Measurements from ENCODE around the gene PLCB3. TPM values are rescaled to one million over a fixed set of nuclear protein-coding genes. Genes with fewer than 3 reads are reported as not detected.

PLCB3 gene
- total RNA-seq, 4 donors from 2014 or later = 30.5 to 38.4 (median 37.4) TPM

GRCh38 chr11:64208796-64209562 lies 42.4 kb upstream of the PLCB3 start:
- no peak for DNase-seq (ENCODE audit: low spot score in 2 of 2)
- intact Hi-C loops (cut with DNase I; ENCODE audit: low total_unique reads) = loop anchor here (5.0 kb wide), 2 partner anchors 93 to 728 kb away; partner anchors contain the start of genes CATSPERZ and GPHA2
- 85 to 87% methylated on average over 17 to 18 of the region's 18 CpGs for WGBS, 2 donors
- H3K4me3 ChIP-seq (ENCODE audit: low read depth, poor library complexity, severe bottlenecking) = no peak overlapping the region
- TF ChIP-seq POLR2A (IDR thresholded peaks at IDR 0.05) = no peak
- no peak for TF ChIP-seq CTCF (IDR thresholded peaks at IDR 0.05)

- no peak for DNase-seq (ENCODE audit: low spot score in 2 of 2)
- 85 to 86% methylated on average over 8 of the region's 8 CpGs for WGBS, 2 donors
- intact Hi-C loops (cut with DNase I; ENCODE audit: low total_unique reads) = loop anchor here (5.0 kb wide), 2 partner anchors 93 to 728 kb away; partner anchors contain the start of genes CATSPERZ and GPHA2
- no peak overlapping the region for H3K4me3 ChIP-seq (ENCODE audit: low read depth, poor library complexity, severe bottlenecking)
- no peak for TF ChIP-seq CTCF (IDR thresholded peaks at IDR 0.05)
- no peak for TF ChIP-seq POLR2A (IDR thresholded peaks at IDR 0.05)
Observed at GRCh38 chr11:64209563-64209843, 41.8 kb upstream of the PLCB3 start.

GRCh38 chr11:64210301-64211020 lies 40.9 kb upstream of the PLCB3 start:
- intact Hi-C loops (cut with DNase I; ENCODE audit: low total_unique reads) = no loop called here
- TF ChIP-seq POLR2A (IDR thresholded peaks at IDR 0.05) = no peak
- TF ChIP-seq CTCF (IDR thresholded peaks at IDR 0.05) = no peak
- H3K4me3 ChIP-seq (ENCODE audit: low read depth, poor library complexity, severe bottlenecking) = no peak overlapping the region
- no peak for DNase-seq (ENCODE audit: low spot score in 2 of 2)
- 89 to 92% methylated on average over 21 to 24 of the region's 24 CpGs for WGBS, 2 donors

- DNase-seq (ENCODE audit: low spot score in 2 of 2) = no peak
- H3K4me3 ChIP-seq (ENCODE audit: low read depth, poor library complexity, severe bottlenecking) = no peak overlapping the region
- no peak for TF ChIP-seq CTCF (IDR thresholded peaks at IDR 0.05)
- TF ChIP-seq POLR2A (IDR thresholded peaks at IDR 0.05) = no peak
- intact Hi-C loops (cut with DNase I; ENCODE audit: low total_unique reads) = no loop called here
- WGBS, 2 donors = 79 to 85% methylated on average over 24 to 30 of the region's 30 CpGs
Observed at GRCh38 chr11:64211181-64211872, 40.0 kb upstream of the PLCB3 start.

GRCh38 chr11:64216879-64217278 lies 34.5 kb upstream of the PLCB3 start:
- intact Hi-C loops (cut with DNase I; ENCODE audit: low total_unique reads) = no loop called here
- DNase-seq (ENCODE audit: low spot score in 2 of 2) = no peak
- no peak overlapping the region for H3K4me3 ChIP-seq (ENCODE audit: low read depth, poor library complexity, severe bottlenecking)
- TF ChIP-seq POLR2A (IDR thresholded peaks at IDR 0.05) (no peak), CTCF (IDR thresholded peaks at IDR 0.05) (no peak)
- WGBS, 2 donors = 81 to 85% methylated on average over 6 of the region's 6 CpGs
